ENCODE data around the gene RABGAP1L. TPM values are rescaled to one million over a fixed set of nuclear protein-coding genes. Genes with fewer than 3 reads are reported as not detected.
"Not testable (repeated sequence)": the region's sequence is repeated elsewhere in the genome, so short reads cannot be mapped to it uniquely, and the experiment has no call there.

RABGAP1L gene
- 14.2 and 37.3 TPM in 2 replicates for total RNA-seq (2014; rRNA removed; shearing (Covaris generic))

GRCh38 chr1:174159252-174160108 lies at the start of gene RABGAP1L:
Gene RABGAP1L, plus strand, starts transcription at chr1:174159520.
- peak; percentile 98 for DNase-seq (ENCODE audit: low read depth)

GRCh38 chr1:174110053-174110452 lies 49.3 kb upstream of the RABGAP1L start:
- DNase-seq (ENCODE audit: low read depth) = no peak

- no peak for DNase-seq (ENCODE audit: low read depth)
These were observed 46.7 kb upstream of the RABGAP1L start for GRCh38 chr1:174112489-174113162.

GRCh38 chr1:174114106-174114505 lies 45.2 kb upstream of the RABGAP1L start:
- no peak for DNase-seq (ENCODE audit: low read depth)

GRCh38 chr1:174114788-174115448 lies 44.4 kb upstream of the RABGAP1L start:
- DNase-seq (ENCODE audit: low read depth) = peak; percentile 65

- DNase-seq (ENCODE audit: low read depth) = no peak
These were observed 43.3 kb upstream of the RABGAP1L start for GRCh38 chr1:174116042-174116441.

- no peak for DNase-seq (ENCODE audit: low read depth)
These were observed 40.6 kb upstream of the RABGAP1L start for GRCh38 chr1:174118751-174119150.

GRCh38 chr1:174122318-174122717 lies 37.0 kb upstream of the RABGAP1L start:
- DNase-seq (ENCODE audit: low read depth) = not testable (repeated sequence)

- DNase-seq (ENCODE audit: low read depth) = no peak
These were observed 35.5 kb upstream of the RABGAP1L start for GRCh38 chr1:174123843-174124242.

GRCh38 chr1:174127176-174127575 lies 32.1 kb upstream of the RABGAP1L start:
- not testable (repeated sequence) for DNase-seq (ENCODE audit: low read depth)

- DNase-seq (ENCODE audit: low read depth) = no peak
These were observed 28.2 kb upstream of the RABGAP1L start for GRCh38 chr1:174131032-174131638.

- DNase-seq (ENCODE audit: low read depth) = no peak
These were observed 25.2 kb upstream of the RABGAP1L start for GRCh38 chr1:174134003-174134659.

GRCh38 chr1:174135211-174135610 lies 24.1 kb upstream of the RABGAP1L start:
- no peak for DNase-seq (ENCODE audit: low read depth)

GRCh38 chr1:174136714-174137113 lies 22.6 kb upstream of the RABGAP1L start:
- DNase-seq (ENCODE audit: low read depth) = no peak

- no peak for DNase-seq (ENCODE audit: low read depth)
These were observed 16.5 kb upstream of the RABGAP1L start for GRCh38 chr1:174142836-174143235.

GRCh38 chr1:174143727-174144396 lies 15.5 kb upstream of the RABGAP1L start:
- DNase-seq (ENCODE audit: low read depth) = not testable (repeated sequence)

GRCh38 chr1:174144397-174144783 lies 14.9 kb upstream of the RABGAP1L start:
- DNase-seq (ENCODE audit: low read depth) = not testable (repeated sequence)

GRCh38 chr1:174149216-174149615 lies 10.1 kb upstream of the RABGAP1L start:
- no peak for DNase-seq (ENCODE audit: low read depth)

- DNase-seq (ENCODE audit: low read depth) = no peak
These were observed 8.8 kb upstream of the RABGAP1L start for GRCh38 chr1:174150499-174150898.

- DNase-seq (ENCODE audit: low read depth) = no peak
These were observed 6.9 kb upstream of the RABGAP1L start for GRCh38 chr1:174152427-174152826.
